ENCODE data around the gene ODR4. TPM values are rescaled to one million over a fixed set of nuclear protein-coding genes. Genes with fewer than 3 reads are reported as not detected.
"Not testable (repeated sequence)": the region's sequence is repeated elsewhere in the genome, so short reads cannot be mapped to it uniquely, and the experiment has no call there.

The ODR4 gene
- total RNA-seq, 1 donor from 2014 or later = 19.3 TPM

- no peak for DNase-seq (ENCODE audit: low spot score)
- no peak for TF ChIP-seq CTCF (IDR thresholded peaks at IDR 0.05; ENCODE audit: unreplicated experiment)
- Mint-ChIP-seq H3K4me3 (ENCODE audit: unreplicated experiment) (no peak overlapping the region), H3K27ac (ENCODE audit: unreplicated experiment) (no peak overlapping the region), H3K27me3 (ENCODE audit: unreplicated experiment) (no peaks in the 10 kb centered on the region), H3K4me1 (ENCODE audit: unreplicated experiment) (no peaks in the 10 kb centered on the region), H3K36me3 (ENCODE audit: low read depth, unreplicated experiment) (no peaks in the 10 kb centered on the region), H3K9me3 (ENCODE audit: unreplicated experiment) (no peaks in the 10 kb centered on the region)
These were observed 88.3 kb downstream of the ODR4 start for GRCh38 chr1:186463926-186464325.

- H3K27me3 Mint-ChIP-seq (ENCODE audit: unreplicated experiment); DNase-seq (ENCODE audit: low spot score); H3K27ac Mint-ChIP-seq (ENCODE audit: unreplicated experiment); H3K9me3 Mint-ChIP-seq (ENCODE audit: unreplicated experiment); H3K4me3 Mint-ChIP-seq (ENCODE audit: unreplicated experiment); H3K36me3 Mint-ChIP-seq (ENCODE audit: low read depth, unreplicated experiment); H3K4me1 Mint-ChIP-seq (ENCODE audit: unreplicated experiment): not testable (repeated sequence)
These were observed 89.9 kb downstream of the ODR4 start for GRCh38 chr1:186465491-186465890.

GRCh38 chr1:186465946-186466345, 90.3 kb downstream of the ODR4 start:
- no peaks in the 10 kb centered on the region for H3K27me3 Mint-ChIP-seq (ENCODE audit: unreplicated experiment)
- no peak for DNase-seq (ENCODE audit: low spot score)
- no peaks in the 10 kb centered on the region for H3K9me3 Mint-ChIP-seq (ENCODE audit: unreplicated experiment)
- H3K27ac Mint-ChIP-seq (ENCODE audit: unreplicated experiment) = no peak overlapping the region
- H3K36me3 Mint-ChIP-seq (ENCODE audit: low read depth, unreplicated experiment) = no peaks in the 10 kb centered on the region
- H3K4me1 Mint-ChIP-seq (ENCODE audit: unreplicated experiment) = no peaks in the 10 kb centered on the region
- no peak overlapping the region for H3K4me3 Mint-ChIP-seq (ENCODE audit: unreplicated experiment)
- no peak for TF ChIP-seq CTCF (IDR thresholded peaks at IDR 0.05; ENCODE audit: unreplicated experiment)

Other genes with a start within 250 kb of the ODR4 start
- gene PRG4, start 79.6 kb upstream of the ODR4 start, total RNA-seq (ENCODE audit: unreplicated experiment) = not detected
- 153 TPM for gene TPR, start 585 bp upstream of the ODR4 start, total RNA-seq (ENCODE audit: unreplicated experiment)
- gene PDC, start 85.3 kb downstream of the ODR4 start, total RNA-seq (ENCODE audit: unreplicated experiment) = not detected